ENCODE results near the gene MBD6. TPM values are rescaled to one million over a fixed set of nuclear protein-coding genes. Genes with fewer than 3 reads are reported as not detected.
A peak's percentile ranks its signal among the peaks of the same experiment; 100 is the strongest.

The MBD6 gene
- total and polyA plus RNA-seq, 2 of the 8 experiments (the other 6 are each of a cell fraction or from before 2014, with no cell fraction given), result 3.9 to 32.3 TPM

GRCh38 chr12:57512665-57513064 lies 10.0 kb upstream of the MBD6 start:
- WGBS, 2 experiments (ENCODE audit: extremely low coverage in 1 of 2, insufficient coverage in 1 of 2, insufficient read length in 1 of 2, insufficient replicate concordance in 2 of 2, low coverage in 1 of 2, low lambda C conversion rate in 2 of 2, missing lambda C conversion rate in 1 of 2), result 97% methylated on average over 6 of the region's 6 CpGs; no CpG with 5 or more reads in 1 of the 2 experiments
- H4K8ac ChIP-seq (ENCODE audit: extremely low read depth, insufficient read depth, low read length), result no peak overlapping the region
- H4K5ac ChIP-seq (ENCODE audit: insufficient read length, low read depth, low read length), result no peak overlapping the region
- H4K91ac ChIP-seq (replicated peaks; ENCODE audit: insufficient read length, low read length), result no peak overlapping the region
- no peak overlapping the region for H2BK120ac ChIP-seq (replicated peaks; ENCODE audit: low read depth, low read length)
- no peaks in the 10 kb centered on the region; the same call in 1 of the 2 replicates for H3K79me1 ChIP-seq (ENCODE audit: low read depth, low read length)
- peaks cover 54 to 91% (median 78%) of the 10 kb centered on the region in 4 experiments for H3K36me3 ChIP-seq (ENCODE audit: control insufficient read depth in 2 of 4, insufficient read depth in 4 of 4, low read length in 3 of 4)
- 0 out of 4 replicates have a peak, but pooled peaks cover 0 to 2% of the 10 kb centered on the region in 2 experiments for H3K79me2 ChIP-seq (ENCODE audit: control insufficient read depth in 1 of 2, insufficient read depth in 2 of 2, low read length in 2 of 2)
- peaks cover 2 to 12% of the 10 kb centered on the region in 2 experiments for H4K20me1 ChIP-seq (replicated peaks in 1 of 2; ENCODE audit: control insufficient read depth in 1 of 2, insufficient read depth in 2 of 2, low read length in 2 of 2)
- H3K4me3 ChIP-seq (ENCODE audit: extremely low read depth in 1 of 4, insufficient read depth in 2 of 4, low read depth in 3 of 4, low read length in 4 of 4), result no peak overlapping the region
- H3K27ac ChIP-seq (ENCODE audit: low read depth, low read length), result no peak overlapping the region
- no peaks in the 10 kb centered on the region for H3K4me1 ChIP-seq (replicated peaks in 1 of 4; ENCODE audit: control insufficient read depth in 3 of 4, insufficient read depth in 4 of 4, low read length in 3 of 4)
- no peak overlapping the region for H2BK5ac ChIP-seq (ENCODE audit: low read depth, low read length)
- H3K23ac ChIP-seq (ENCODE audit: insufficient read length), result no peak overlapping the region
- no peaks in the 10 kb centered on the region; a peak in 1 of 4 replicates for H3K9me3 ChIP-seq (ENCODE audit: insufficient read depth in 2 of 2, low read depth in 1 of 2, low read length in 1 of 2)
- no peak overlapping the region for H2AK5ac ChIP-seq (ENCODE audit: low read depth, low read length)
- H3K18ac ChIP-seq (ENCODE audit: extremely low read depth, low read length), result no peak overlapping the region
- no peak overlapping the region for H3K4ac ChIP-seq (replicated peaks; ENCODE audit: insufficient read length, low read depth, low read length)
- H3K4me2 ChIP-seq (ENCODE audit: insufficient read depth in 1 of 2, low read depth in 2 of 2, low read length in 2 of 2), result no peak overlapping the region
- H2BK12ac ChIP-seq (ENCODE audit: low read depth, low read length), result no peak overlapping the region
- no peak overlapping the region for H3K56ac ChIP-seq (replicated peaks; ENCODE audit: insufficient read length, low read depth, low read length)
- H3K27me3 ChIP-seq (replicated peaks in 1 of 4; ENCODE audit: control insufficient read depth in 3 of 4, extremely low read depth in 1 of 4, insufficient read depth in 3 of 4, low read length in 3 of 4), result no peaks in the 10 kb centered on the region
- TF ChIP-seq SIN3A (conservative IDR thresholded peaks at IDR 0.05 in 1 of 2, IDR thresholded peaks at IDR 0.05 in 1 of 2; ENCODE audit: low read depth in 1 of 2, low read length in 2 of 2) (no peak), POLR2A (IDR thresholded peaks at IDR 0.05; ENCODE audit: control extremely low read depth in 1 of 2, low read depth in 2 of 2, low read length in 2 of 2) (0 out of 3 replicates have a peak, but pooled peaks of 1 of the 2 experiments have one; percentile 41)
- CTCF ChIA-PET (ENCODE audit: partially characterized antibody), result interaction anchor here (1.0 to 1.6 kb wide), 5 partner anchors 22 to 289 kb away, joined by 3 to 4 read pairs (median 3); partner anchors contain the start of gene INHBE
- H3K23me2 ChIP-seq (ENCODE audit: low read depth, low read length), result no peaks in the 10 kb centered on the region
- H2BK15ac ChIP-seq (ENCODE audit: low read length), result no peak overlapping the region
- FAIRE-seq, result no peak
- H3K9ac ChIP-seq (replicated peaks in 1 of 4; ENCODE audit: extremely low read depth in 1 of 4, low read depth in 3 of 4, low read length in 3 of 4), result no peak overlapping the region
- H3K14ac ChIP-seq (ENCODE audit: insufficient read length), result no peak overlapping the region
- no peak overlapping the region for H2BK20ac ChIP-seq (ENCODE audit: low read length)
- no peak overlapping the region for H2AFZ ChIP-seq (ENCODE audit: low read length)
- POLR2A ChIA-PET (ENCODE audit: partially characterized antibody), result interaction anchor here (1.1 to 3.9 kb wide), 4 partner anchors 7 to 26 kb away, joined by 4 to 60 read pairs (median 17); partner anchors contain the start of genes DDIT3 and MBD6
- no peak for DNase-seq (ENCODE audit: low read depth in 1 of 2, low spot score in 2 of 2)

All from H1 (cell line).